ENCODE results near the gene SAMM50.
A peak's percentile ranks its signal among the peaks of the same experiment; 100 is the strongest.

SAMM50 gene

DNA sequence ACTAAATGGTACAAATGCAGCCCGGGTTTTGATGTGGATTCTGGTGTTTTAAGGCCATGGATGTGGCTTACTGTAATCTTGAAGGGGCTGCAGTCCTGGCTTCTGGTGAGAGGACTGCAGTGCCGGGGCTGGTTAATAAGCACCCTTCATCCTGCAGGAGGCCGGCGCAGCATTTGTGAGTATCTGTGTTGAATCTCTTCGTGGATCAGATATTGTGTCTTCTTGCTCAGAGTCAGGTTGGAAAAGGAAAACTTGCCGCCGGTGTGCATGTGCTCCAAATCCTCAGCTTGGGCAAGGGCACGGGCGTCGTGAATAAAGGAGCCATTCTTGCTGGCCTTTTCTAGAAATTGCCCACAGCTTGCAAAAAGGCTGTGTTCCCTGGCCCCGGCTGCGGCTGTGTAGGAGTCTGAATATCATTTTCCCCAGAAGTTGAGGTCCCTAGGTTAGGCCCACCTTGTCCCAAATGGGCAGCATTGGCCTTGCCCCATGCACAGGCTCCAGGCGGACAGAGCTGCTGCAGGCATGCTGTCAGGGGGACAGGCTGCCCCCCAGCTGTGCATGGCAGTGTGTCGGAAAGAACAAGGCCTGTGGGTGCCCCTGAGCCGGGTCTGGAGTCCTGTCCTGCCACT, 39.9 kb downstream of the SAMM50 start:
- no peak for TF ChIP-seq ZNF274 (IDR thresholded peaks at IDR 0.05; ENCODE audit: low read depth, low read length)
- H3K4me3 ChIP-seq (ENCODE audit: low read length): no peak overlapping the region; the same call in 1 of the 2 replicates

DNA sequence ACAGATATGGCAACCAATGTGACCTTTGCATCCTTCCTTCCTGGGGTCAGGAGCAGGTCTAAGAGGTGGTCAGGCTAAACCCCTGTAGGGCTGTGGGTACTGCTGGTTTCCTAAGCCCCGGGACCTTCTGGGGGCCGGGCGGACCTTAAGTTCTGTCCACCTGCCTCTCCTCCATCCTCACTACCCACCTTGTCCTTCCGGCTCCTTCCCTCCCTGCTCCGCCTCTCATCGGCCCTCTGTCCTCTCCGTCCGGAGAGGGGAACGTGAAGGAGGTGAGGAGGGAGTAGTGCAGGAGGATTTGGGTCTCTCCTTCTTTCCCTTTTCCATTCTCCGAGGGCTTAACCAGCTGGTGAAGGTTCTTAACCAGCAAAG, 40.5 kb downstream of the SAMM50 start:
- H3K4me3 ChIP-seq (ENCODE audit: low read length): peak overlapping the region; percentile 20; the same call in 1 of the 2 replicates
- no peak for TF ChIP-seq ZNF274 (IDR thresholded peaks at IDR 0.05; ENCODE audit: low read depth, low read length)

GRCh38 chr22:43996170-43996980, 41.1 kb downstream of the SAMM50 start:
- peak overlapping the region; percentile 17; the same call in 1 of the 2 replicates for H3K4me3 ChIP-seq (ENCODE audit: low read length)
- no peak for TF ChIP-seq ZNF274 (IDR thresholded peaks at IDR 0.05; ENCODE audit: low read depth, low read length)

GRCh38 chr22:43996981-43997265, 41.7 kb downstream of the SAMM50 start:
- no peak overlapping the region for H3K4me3 ChIP-seq (ENCODE audit: low read length)
- TF ChIP-seq ZNF274 (IDR thresholded peaks at IDR 0.05; ENCODE audit: low read depth, low read length): no peak

DNA sequence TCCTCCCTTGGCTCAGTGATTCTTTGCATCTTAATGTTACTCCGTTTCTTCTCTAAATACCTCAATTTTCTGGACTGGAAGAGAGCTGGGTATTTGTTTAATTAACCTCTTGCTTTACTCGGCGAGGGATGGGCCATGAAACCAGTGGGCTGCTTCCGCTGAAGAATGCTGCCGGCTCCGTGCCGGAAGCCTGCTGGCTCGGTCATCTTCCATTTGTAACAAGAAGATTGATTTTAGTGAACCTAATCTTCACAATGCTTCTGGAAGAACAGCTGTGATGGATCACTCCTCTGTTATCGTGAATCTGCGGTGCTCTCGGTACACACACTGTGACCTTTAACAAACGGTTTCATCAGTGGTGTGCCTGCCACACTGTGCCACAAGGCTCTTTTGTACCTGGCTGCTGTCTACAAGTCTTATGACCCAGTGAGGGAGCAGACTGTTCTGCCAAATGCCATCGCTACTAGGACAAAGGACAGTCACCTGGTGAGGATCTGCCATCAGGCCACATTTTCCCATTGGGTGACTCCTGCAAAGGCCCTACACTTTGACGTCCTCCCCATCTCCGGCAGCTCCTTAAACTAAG, 43.5 kb downstream of the SAMM50 start:
- no peak for TF ChIP-seq ZNF274 (IDR thresholded peaks at IDR 0.05; ENCODE audit: low read depth, low read length)
- no peak overlapping the region for H3K4me3 ChIP-seq (ENCODE audit: low read length)

GRCh38 chr22:43999378-43999777, 44.1 kb downstream of the SAMM50 start:
- H3K4me3 ChIP-seq (ENCODE audit: low read length): no peak overlapping the region
- TF ChIP-seq ZNF274 (IDR thresholded peaks at IDR 0.05; ENCODE audit: low read depth, low read length): no peak

DNA sequence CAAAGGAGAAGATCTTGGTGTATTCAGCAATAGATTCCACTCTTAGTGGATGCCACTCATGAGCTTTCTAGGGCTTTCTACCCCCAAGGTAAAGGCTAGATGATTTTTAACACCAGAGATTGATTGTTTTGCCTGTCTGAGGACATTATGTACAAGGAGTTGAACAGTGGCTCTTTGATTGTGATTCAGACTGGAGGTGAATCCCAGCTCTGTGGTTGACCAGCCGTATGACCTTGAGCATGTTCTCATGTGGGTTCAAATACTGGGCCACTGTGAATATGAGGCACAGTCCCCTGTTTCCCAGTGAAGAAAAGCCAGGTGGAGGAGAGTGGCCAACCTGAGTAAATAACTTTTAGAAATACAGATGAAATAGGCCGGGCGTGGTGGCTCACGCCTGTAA, 44.9 kb downstream of the SAMM50 start:
- H3K4me3 ChIP-seq (ENCODE audit: low read length): no peak overlapping the region
- TF ChIP-seq ZNF274 (IDR thresholded peaks at IDR 0.05; ENCODE audit: low read depth, low read length): no peak

- TF ChIP-seq ZNF274 (IDR thresholded peaks at IDR 0.05; ENCODE audit: low read depth, low read length): no peak
- H3K4me3 ChIP-seq (ENCODE audit: low read length): no peak overlapping the region
Measured at GRCh38 chr22:44001521-44001920, 46.3 kb downstream of the SAMM50 start.

DNA sequence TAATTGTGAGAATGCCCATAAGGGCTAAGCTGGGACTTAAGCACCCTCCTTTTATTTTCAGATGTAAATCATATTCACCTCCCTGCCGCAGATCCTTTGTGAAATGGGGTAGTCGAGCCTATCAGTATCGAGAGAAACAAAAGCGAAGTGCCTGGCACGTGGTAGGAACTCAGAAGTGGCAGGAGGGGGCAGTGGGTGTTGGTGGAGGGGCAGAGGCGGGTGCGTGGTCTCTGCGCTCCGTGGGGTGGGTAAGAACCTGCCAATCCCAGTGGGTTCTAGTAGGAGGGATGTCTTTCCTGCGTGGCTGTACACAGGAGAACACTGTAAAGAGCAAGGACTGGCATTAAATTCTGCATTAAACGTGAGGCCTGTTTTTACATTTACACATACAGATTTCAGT, 47.1 kb downstream of the SAMM50 start:
- no peak overlapping the region for H3K4me3 ChIP-seq (ENCODE audit: low read length)
- no peak for TF ChIP-seq ZNF274 (IDR thresholded peaks at IDR 0.05; ENCODE audit: low read depth, low read length)

GRCh38 chr22:44002997-44003396, 47.8 kb downstream of the SAMM50 start:
- TF ChIP-seq ZNF274 (IDR thresholded peaks at IDR 0.05; ENCODE audit: low read depth, low read length): no peak
- H3K4me3 ChIP-seq (ENCODE audit: low read length): no peak overlapping the region

GRCh38 chr22:44003405-44004103, 48.3 kb downstream of the SAMM50 start:
- TF ChIP-seq ZNF274 (IDR thresholded peaks at IDR 0.05; ENCODE audit: low read depth, low read length): no peak
- no peak overlapping the region for H3K4me3 ChIP-seq (ENCODE audit: low read length)

- H3K4me3 ChIP-seq (ENCODE audit: low read length): no peak overlapping the region
- TF ChIP-seq ZNF274 (IDR thresholded peaks at IDR 0.05; ENCODE audit: low read depth, low read length): no peak
Measured at GRCh38 chr22:44004104-44004460, 48.8 kb downstream of the SAMM50 start.

GRCh38 chr22:44005524-44005923, 50.3 kb downstream of the SAMM50 start:
- TF ChIP-seq ZNF274 (IDR thresholded peaks at IDR 0.05; ENCODE audit: low read depth, low read length): no peak
- H3K4me3 ChIP-seq (ENCODE audit: low read length): no peak overlapping the region

GRCh38 chr22:44012162-44012561, 56.9 kb downstream of the SAMM50 start:
- no peak for TF ChIP-seq ZNF274 (IDR thresholded peaks at IDR 0.05; ENCODE audit: low read depth, low read length)
- H3K4me3 ChIP-seq (ENCODE audit: low read length): no peak overlapping the region

GRCh38 chr22:44012591-44012990, 57.3 kb downstream of the SAMM50 start:
- H3K4me3 ChIP-seq (ENCODE audit: low read length): no peak overlapping the region
- no peak for TF ChIP-seq ZNF274 (IDR thresholded peaks at IDR 0.05; ENCODE audit: low read depth, low read length)
